ENCODE measurements around the gene P2RY8.
"Not testable (repeated sequence)": the region's sequence is repeated elsewhere in the genome, so short reads cannot be mapped to it uniquely, and the experiment has no call there.

P2RY8 gene

GRCh38 chrX:1462596-1463251, 74.3 kb downstream of the P2RY8 start:
- no peak for DNase-seq

- DNase-seq = no peak
Observed at GRCh38 chrX:1462110-1462509, 74.9 kb downstream of the P2RY8 start.

GRCh38 chrX:1455948-1456280, 81.1 kb downstream of the P2RY8 start:
- DNase-seq = no peak

- no peak for DNase-seq
Observed at GRCh38 chrX:1453951-1454785, 82.8 kb downstream of the P2RY8 start.

- no peak for DNase-seq
Observed at GRCh38 chrX:1453395-1453783, 83.6 kb downstream of the P2RY8 start.

- DNase-seq = no peak
Observed at GRCh38 chrX:1452516-1453394, 84.2 kb downstream of the P2RY8 start, which contains the start of gene ASMTL. Gene ASMTL, minus strand, starts transcription at chrX:1452909. Its CDS starts 69 bp downstream, at chrX:1452840.

GRCh38 chrX:1451661-1452515, 85.1 kb downstream of the P2RY8 start:
- DNase-seq = no peak

GRCh38 chrX:1451251-1451660, 85.7 kb downstream of the P2RY8 start:
- no peak for DNase-seq

GRCh38 chrX:1450361-1451161, 86.4 kb downstream of the P2RY8 start:
- no peak for DNase-seq

GRCh38 chrX:1449823-1450149, 87.2 kb downstream of the P2RY8 start:
- no peak for DNase-seq

GRCh38 chrX:1449036-1449822, 87.8 kb downstream of the P2RY8 start:
- no peak for DNase-seq

- not testable (repeated sequence) for DNase-seq
Observed at GRCh38 chrX:1448573-1449001, 88.4 kb downstream of the P2RY8 start.

- DNase-seq = not testable (repeated sequence)
Observed at GRCh38 chrX:1447969-1448572, 88.9 kb downstream of the P2RY8 start.

GRCh38 chrX:1446984-1447968, 89.7 kb downstream of the P2RY8 start:
- DNase-seq = not testable (repeated sequence)

GRCh38 chrX:1444561-1445500, 92.2 kb downstream of the P2RY8 start:
- DNase-seq = no peak

- DNase-seq = no peak
Observed at GRCh38 chrX:1443496-1444075, 93.4 kb downstream of the P2RY8 start.

GRCh38 chrX:1442724-1443367, 94.1 kb downstream of the P2RY8 start:
- no peak for DNase-seq
